TTC549 (cell line): Measurements from ENCODE around the gene HTT.

Source experiments
- FAIRE-seq: peaks from 2 replicates; lab custom pipeline; 2012; peaks lifted over from hg19 to GRCh38; lab: Jason Lieb, UNC

HTT gene

GRCh38 chr4:3176367-3177229, 102.1 kb downstream of the HTT start:
- no peak for FAIRE-seq

- FAIRE-seq: no peak
Measured at GRCh38 chr4:3177426-3177825, 102.9 kb downstream of the HTT start.

GRCh38 chr4:3177905-3178304, 103.4 kb downstream of the HTT start:
- no peak for FAIRE-seq

DNA sequence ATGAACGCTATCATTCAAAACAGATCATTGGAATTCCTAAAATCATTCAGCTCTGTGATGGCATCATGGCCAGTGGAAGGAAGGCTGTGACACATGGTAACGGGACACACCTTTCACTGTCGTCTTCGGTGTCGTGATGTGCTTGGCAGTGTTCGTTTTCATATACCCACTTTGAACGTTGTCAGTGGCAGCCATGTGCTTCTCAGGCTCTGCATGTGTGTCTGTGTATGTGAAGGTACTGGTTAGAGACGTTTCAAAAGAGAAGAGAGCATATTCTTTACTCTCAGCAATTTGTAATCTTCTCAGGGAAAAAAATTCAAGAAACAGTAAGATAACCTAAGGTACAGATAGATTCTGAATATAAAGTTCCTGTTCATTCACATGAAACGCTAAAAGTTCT, 103.9 kb downstream of the HTT start:
- FAIRE-seq: no peak

- FAIRE-seq: no peak
Measured at GRCh38 chr4:3179126-3179706, 104.7 kb downstream of the HTT start.

GRCh38 chr4:3183008-3183407, 108.5 kb downstream of the HTT start:
- FAIRE-seq: no peak

DNA sequence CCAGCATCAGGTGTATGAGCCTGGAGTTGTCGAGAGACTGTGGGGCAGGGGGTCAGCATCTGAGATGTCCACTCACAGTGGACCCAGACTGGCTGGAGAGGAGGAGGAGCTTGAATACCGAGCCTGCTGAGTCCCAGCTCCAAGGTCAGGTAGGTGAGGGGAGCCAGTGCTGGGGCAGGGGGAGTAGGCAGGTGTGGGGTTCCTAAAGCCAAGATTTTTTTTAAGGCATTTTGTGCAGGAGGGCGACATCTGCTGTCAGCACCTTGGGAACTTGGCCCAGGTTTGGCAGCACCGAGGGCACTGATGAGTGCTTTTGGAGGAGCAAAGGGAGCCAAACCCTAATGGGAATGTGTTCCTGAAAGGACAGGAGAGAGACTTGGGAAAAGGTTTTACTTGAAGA, 110.2 kb downstream of the HTT start:
- no peak for FAIRE-seq

DNA sequence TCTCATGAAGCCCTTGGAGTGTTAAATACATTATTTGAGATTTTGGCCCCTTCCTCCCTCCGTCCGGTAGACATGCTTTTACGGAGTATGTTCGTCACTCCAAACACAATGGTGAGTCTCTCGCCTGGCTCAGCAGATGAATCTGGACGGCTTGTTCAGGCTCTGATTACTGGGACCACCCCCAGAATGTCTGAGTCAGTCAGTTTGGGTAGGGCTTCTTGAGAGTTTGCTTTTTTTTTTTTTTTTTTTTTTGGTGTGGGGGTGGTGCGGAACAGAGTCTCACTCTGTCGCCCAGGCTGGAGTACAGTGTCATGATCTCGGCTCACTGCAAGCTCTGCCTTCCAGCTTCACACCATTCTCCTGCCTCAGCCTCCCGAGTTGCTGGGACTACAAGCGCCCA, 112.1 kb downstream of the HTT start:
- FAIRE-seq: no peak

DNA sequence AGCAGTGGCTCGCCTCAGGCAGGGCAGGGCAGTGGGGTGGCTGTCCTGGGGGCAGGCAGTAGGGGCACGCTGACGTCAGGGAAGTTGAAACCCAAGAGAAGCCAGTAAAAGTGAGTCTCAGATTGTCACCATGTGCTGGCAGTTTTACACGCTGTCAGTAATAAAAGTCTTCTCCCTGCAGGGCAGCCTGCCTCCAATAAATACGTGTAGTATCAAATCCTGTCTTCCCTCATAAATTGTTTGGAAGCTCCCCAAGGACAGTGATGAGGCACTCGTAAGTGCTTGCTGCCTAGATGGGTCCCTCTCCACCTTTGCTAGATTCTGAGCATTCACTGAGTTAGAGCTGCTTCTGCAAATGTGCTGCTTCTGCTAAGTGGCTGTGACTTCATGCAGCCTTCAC, 113.6 kb downstream of the HTT start:
- no peak for FAIRE-seq

GRCh38 chr4:3189459-3189858, 115.0 kb downstream of the HTT start:
- FAIRE-seq: no peak

- no peak for FAIRE-seq
Measured at GRCh38 chr4:3190549-3190948, 116.1 kb downstream of the HTT start.

DNA sequence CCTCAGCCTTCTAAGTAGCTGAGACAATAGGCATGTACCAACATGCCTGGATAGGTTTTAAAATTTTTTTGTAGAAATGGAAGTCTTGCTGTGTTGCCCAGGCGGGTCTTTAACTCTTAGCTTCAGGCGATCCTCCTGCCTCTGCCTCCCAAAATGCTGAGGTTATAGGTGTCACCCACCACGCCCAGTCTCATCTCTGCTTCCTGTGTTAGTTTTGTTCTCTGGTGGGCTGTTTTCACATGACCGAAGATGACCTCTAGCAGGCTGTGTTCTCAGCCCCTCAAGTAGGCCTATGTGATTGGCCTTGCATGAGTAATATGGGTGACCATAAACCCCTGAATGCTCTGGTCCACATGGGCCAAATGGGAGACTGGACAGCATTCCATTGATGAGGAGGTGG, 117.7 kb downstream of the HTT start:
- no peak for FAIRE-seq

DNA sequence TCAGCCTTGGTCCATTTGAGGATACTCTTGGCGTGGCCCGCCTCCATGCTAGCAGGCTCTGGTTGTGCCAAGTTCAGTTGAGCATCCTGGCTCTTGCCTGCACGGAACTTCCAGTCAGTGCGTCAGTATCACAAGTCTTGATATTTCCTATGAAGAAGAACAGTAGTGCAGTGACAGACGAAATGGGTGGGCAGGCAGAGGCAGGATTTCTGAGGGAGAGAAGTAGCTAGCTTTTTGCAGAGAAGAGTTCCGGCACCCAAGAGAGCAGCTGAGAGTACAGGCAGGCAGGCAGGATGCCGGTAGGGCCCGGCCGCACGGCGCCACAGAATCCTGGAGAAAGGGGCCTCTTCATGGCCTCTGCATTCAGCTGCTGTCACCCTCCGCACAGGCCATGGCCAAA, 118.3 kb downstream of the HTT start:
- FAIRE-seq: no peak

DNA sequence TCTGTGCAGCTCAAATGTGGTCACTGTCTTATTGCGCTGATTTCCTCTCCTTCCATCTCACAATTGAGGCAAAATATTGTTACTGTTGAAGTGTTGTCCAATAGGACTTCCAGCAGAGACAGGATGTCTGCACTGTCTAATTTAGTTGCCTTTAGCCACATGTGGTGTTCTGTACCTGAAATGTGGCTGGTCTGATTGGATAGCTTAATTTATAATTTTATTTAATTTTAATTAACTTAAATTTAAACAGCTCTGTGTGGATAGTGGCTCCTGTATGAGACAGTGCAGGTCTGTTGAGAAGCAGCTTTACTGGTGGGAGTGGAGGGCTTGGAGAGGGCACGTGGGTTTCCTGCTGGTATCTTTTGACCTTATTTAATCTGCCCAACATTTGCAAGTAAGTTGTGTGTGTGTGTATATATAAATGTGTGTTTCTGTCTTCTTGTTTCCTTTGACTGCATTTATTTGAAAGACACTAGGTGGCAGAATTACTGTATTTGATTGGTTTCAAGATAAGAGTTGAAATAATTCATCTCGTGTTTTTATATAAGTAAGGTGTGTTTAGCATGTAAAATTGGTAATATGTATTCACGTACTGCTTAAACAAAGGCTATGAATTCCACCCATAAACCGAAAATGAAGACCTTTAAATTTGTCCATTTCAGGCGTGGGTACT, 119.2 kb downstream of the HTT start:
- no peak for FAIRE-seq

- no peak for FAIRE-seq
Measured at GRCh38 chr4:3196670-3197359, 122.3 kb downstream of the HTT start.

DNA sequence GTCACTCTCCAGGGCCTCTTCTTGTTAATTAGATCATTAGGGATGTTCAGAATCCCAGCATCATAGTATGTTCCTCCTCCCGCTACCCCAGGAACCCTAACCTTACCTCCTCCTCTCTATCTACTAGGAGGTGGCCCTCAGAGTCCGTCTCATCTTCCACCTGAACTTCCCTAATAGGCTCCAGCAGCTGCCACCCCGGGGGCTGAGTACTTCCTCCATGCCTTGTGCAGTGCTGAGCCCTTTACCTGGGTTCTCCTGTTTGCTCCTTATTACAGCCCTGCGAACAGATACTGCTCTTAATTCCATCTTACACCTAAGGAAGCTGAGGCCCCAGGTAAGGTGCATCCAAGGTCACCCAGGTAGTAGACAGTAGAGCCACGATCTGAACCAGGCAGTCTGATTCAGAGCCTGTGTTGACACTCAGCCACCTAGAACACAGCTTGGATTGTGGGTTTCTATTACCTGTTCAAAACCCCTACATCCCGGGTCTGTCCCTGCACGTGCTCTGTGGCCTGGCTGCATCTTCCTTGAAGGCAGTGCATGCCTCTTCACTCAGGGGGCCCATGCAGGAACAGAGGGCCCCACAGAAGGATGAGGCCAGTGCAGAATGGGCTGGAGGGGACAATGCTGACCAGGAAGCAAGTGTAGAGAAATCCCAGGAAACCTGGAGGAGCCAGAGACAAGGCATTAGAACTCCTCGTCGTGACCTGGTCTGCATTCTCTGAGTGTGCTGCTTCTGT, 123.1 kb downstream of the HTT start:
- no peak for FAIRE-seq

- FAIRE-seq: no peak
Measured at GRCh38 chr4:3198906-3199305, 124.4 kb downstream of the HTT start.

GRCh38 chr4:3199653-3200422, 125.4 kb downstream of the HTT start:
- no peak for FAIRE-seq

DNA sequence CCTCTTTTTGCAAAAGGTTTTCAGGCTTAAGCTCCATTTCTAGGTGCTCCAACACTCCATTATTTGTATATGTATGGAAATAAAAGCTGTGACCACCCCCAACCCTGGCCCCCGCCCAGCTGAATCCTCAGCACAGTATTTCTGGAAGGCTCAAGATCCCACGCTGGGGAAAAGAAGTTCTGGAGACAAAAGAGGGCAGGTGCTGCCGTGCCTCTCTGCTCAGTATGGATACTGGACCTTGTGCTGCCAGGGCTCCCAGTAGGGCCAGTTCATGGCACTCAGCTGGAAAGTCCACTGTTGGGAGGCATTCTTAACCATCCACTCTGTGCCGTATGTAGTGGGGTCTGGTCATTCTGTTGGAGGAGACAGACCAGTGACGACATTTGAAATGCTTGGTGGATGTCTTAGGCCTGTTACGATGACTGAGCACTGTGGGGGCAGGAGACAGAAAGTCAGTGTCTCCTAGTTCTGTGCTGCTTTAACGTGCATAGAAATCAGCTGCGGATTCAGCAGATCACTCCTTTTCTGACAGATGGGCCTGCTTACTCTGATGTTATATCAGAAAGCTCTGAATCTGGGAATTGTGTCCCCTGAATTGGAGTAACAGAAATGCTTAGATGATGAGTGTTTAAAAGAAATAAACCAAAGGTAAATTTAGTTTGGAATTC, 126.1 kb downstream of the HTT start:
- no peak for FAIRE-seq

GRCh38 chr4:3201718-3202702, 127.5 kb downstream of the HTT start:
- FAIRE-seq: no peak
